Activated CD4-positive, alpha-beta T cell treated with anti-CD3 and anti-CD28 coated beads, Interleukin-2, amount 50 U/mL, for 1 hour (primary cell): ENCODE results near the gene PIP5K1C.

Experiments used
- DNase-seq: peaks from one replicate; pipeline ENCODE4 v3.0.0-alpha.2; 2020

Gene PIP5K1C

DNA sequence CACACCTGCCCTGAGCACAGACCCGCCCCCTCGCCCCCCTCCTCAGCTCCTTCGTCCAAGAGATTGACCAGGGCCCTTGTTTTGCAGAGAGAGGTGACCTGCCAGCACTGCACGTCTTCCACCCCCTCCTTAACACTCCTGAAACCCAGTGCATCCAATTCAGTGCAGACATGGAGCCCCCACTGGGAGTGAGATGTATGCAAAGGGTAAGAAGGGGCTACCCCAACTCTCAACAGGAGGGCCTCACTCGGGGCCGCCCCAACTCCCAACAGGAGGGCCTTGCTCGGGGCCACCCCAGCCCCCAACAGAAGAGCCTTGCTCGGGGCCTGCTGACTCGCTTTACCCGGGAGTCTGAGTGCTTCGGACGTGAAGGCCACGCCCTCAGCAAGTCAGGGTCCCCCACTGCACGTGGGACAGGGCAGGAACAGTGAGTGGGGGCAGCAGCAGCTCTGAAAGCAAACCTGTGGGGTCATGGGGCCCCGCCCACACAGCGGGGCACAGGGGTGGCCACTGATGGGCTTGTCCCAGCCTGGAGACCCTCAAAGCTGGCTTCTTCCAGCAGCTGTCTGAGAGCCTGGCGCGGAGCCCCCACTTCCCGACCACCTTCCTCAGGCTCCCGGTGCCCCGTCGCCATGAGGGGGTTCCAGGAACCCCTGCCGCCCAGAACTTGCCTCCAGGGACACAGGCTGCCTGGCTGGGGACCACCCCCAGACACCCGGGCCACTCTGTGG is 79.3 kb downstream of the PIP5K1C start:
- DNase-seq: no peak

DNA sequence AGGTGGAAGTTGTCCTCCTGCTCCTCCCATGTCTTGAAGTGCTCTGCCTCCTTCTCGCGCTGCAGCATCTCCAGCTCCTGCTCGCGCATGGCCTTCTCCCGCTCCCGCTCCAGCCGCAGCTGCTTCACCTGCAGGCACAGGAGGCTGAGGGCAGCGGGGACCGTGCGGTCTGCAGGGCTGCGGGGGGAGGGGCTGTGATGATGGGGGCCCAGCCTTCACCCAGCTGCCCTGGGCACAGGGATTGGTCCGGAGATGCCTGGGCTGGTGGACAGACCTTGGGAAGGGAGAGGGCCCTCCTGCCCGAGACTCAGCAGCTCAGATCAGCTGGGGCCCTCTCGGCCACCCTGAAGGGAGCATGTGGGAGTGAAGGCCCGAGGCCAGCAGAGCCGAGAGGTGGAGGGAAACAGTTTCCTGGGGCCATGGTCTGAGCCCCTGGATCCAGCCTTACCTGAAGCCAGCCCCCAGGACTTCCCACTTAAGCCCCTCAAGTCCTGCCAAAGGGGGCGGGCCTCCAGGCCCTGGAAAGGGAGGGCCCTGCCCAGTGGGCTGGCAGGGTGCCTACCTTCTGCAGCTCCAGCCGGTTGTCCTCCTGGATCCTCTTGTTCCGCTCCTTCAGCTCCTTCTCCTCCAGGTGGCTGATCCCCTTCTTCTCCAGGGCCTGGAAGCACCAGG is 80.0 kb downstream of the PIP5K1C start:
- DNase-seq: no peak

DNA sequence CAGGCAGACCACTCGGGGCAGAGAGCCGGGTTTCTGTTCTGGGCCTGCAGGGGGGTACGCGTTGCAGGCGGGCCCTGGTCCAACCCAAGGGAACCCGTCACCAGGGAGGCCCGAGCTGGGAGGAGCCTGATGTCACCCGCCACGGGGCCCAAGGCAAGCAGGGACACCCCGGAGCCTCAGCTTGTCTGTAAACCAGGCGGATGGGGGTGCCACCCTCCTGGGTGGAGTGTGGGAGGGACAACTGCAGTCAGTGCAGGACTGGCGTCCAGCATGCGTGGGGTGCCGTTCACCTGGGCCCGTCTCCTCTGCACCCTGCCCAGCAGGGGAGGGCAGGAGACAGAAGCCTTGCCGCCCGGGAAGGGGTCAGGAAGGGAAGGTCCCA is 80.6 kb downstream of the PIP5K1C start:
- no peak for DNase-seq

DNA sequence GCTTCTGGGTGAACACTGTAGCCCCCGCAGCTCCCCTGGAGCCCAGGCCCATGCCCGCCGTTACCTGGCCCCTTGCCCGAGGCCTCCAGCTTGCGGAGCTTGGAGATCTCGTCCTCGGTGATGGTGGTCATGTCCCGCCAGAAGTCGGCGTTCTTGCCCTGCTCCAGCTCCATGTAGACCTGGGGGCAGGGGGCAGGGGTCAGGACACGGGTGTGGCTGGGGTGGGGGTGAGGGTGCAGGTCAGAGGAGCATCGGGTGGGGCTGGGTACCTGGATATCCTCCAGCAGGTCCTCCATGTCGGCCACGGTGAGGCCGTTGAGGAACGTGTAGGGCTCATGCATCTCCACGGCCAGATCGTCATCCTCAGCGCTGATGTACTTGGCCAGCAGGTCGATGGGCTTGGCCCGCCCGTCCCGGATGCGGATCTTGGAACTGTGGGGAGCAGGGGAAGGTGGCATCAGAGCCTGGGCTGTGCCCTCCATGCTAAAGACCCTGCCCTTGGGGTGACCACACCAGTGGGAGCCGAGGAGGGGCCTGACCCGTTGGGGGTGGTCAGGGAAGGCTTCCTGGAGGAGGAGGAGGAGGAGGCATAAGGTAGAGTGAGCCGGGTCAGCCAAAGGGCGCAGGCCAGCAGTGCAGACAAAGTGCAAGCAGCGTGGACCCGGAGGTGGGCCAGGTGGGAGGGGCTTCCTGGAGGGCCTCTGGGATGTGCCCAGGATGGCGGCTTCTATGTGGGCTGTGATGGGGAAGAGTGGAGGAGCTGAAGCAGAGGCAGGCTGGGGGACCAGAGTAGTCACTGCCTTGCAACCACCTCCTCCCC is 81.2 kb downstream of the PIP5K1C start:
- no peak for DNase-seq

DNA sequence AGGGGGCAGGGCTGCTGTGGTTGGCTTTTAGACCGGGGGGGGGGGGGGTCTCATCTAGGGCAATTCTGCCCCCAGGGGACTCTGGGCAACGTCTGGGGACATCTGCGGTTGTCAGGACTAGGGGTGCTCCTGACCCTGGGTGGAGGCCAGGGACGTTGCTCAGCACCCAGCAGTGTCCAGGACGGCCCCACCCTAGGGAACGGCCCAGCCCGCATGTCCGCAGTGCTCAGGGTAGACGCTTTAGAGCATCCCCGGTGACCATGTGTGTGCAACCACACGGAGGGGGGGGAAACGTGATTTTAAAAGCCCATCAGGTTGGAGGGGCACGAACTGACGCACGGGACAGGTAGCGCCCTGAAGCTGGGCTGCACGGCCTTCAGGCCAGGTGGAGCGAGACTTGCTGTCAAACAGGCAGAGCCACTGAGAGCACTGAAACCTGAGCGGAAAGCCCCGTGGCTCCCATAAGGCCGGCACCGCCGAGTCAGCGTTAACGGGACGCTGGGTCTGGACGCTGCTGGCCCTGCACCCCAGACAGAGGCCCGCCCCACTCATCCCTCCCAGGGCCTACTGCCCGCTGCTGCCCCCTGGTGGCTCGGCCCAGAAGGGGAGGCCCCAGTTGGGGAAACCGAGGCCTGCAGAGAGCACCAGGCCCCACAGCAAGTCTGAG is 82.0 kb downstream of the PIP5K1C start:
- DNase-seq: peak; percentile 52

- DNase-seq: no peak
Observed at GRCh38 chr19:3617463-3617862, 82.8 kb downstream of the PIP5K1C start.

- no peak for DNase-seq
Observed at GRCh38 chr19:3615524-3616135, 84.6 kb downstream of the PIP5K1C start.

- no peak for DNase-seq
Observed at GRCh38 chr19:3614858-3615505, 85.3 kb downstream of the PIP5K1C start.

GRCh38 chr19:3613818-3614661 is 86.2 kb downstream of the PIP5K1C start:
- DNase-seq: no peak

DNA sequence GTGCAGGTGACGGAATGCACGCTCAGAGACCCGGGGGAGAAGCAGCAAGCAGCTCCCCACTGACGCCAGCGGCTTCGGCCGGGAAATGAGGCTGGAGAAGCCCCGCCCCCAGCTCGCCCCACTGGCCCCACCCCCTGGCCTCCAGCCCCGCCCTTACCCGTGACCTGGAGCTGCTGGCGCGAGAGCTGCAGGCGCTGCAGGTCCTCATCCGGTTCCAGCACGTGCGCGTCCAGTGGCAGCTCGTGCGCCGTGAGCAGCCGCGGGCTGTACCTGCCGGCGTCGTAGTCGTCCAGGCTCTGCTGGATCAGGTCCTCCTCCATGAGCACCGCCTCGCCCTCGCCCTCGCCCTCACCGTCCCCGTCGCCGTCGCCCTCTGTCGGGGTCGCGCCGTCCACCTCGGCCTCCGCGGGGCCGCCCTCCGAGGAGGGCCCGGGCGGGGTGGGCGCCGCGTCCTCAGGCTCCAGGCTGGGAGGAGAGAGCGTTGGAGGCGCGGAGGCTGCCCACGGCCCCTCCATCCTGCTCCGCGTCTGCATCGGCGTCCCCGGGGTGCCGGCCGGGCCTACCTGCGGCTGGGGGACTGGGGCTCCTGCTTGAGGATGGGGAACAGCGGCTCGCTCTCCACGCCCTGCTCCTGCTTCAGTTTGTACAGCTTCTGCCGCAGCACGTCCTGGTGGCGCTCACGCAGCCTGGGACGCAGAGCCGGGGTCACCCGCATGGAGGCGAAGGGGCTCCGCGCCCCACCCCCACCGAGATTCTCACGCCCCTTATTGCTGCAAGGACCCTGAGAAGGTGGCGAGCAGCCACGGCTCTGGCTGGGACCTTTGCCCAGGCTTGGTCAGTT is 87.1 kb downstream of the PIP5K1C start:
- no peak for DNase-seq

GRCh38 chr19:3612330-3612729 is 87.9 kb downstream of the PIP5K1C start:
- DNase-seq: no peak

- no peak for DNase-seq
Observed at GRCh38 chr19:3611841-3612240, 88.4 kb downstream of the PIP5K1C start.

DNA sequence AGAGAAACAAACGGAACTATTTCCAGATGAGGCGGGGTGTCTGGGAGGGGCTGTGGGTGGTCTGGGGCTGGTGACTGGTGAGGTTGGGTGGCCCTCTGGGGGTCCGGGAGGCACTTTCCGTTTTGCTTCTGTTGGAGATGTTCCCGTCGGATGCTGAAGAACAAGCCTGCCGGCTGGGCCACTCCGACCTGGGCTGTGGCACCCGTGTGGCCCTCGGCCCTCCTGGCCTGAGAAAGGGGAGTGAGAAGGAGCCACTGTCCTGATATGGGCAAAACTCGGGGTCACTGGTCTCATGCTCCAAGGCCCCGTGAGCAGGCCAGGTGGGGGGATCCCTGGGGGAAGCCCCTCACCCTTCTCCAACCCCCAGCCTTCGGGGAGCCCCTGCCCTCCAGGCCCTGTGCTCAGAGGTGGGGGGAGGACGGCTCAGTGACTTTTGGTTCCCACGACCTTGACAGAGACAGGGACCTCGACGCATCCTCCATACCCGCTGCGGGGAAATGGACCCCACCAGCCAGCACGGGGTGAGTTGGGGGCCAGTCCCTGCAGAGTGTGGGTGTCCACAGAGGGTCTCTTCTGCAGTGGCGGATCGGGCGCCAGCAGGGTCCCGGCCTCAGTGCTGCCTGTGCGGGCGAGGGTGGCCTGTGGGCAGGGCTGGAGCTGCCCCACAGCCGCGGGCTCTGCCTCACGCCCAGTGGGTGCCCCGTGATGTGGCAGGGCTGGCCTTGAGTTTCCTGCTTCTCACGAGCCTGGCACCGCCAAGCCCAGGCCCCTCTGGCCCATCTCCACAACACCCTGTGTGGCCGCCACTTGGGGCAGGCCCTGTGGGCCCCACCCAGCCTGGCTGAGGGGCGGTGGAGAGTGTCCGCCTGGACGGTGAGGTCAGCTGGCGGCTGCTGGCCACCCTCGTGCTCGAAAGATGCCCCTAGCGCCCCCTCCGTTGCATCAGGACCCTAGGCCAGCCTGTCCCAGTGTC is 89.2 kb downstream of the PIP5K1C start:
- no peak for DNase-seq

- no peak for DNase-seq
Observed at GRCh38 chr19:3609779-3610719, 90.2 kb downstream of the PIP5K1C start.

GRCh38 chr19:3608750-3609322 is 91.4 kb downstream of the PIP5K1C start:
- DNase-seq: no peak

DNA sequence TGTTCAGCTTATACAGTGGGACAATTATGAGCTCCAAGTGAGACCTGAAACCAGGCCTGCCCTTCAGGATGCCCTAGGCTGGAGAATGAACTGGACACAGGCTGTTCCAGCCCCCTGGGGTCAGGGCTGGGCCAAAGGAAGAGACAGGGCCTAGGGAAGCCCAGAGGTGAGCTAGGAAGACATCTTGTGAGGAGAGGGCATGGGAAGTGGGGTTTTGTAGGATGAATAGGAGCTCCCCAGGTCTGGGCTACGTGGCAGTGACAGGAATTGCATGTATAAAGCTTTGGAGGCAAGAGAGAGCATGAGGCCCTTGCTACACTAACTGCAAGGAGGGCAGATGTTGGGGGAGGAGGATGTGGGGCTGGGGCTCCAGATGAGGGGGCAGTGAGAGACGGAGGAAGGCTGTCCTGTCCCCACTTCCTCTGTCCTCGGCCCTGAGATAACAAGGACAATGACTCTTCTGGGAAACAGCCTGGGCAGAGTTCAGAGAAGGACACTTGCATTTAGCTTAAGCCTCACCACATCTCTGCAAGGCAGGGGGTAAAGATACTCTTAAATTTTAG is 92.1 kb downstream of the PIP5K1C start:
- DNase-seq: no peak
